AG04450 (cell line): Measurements from ENCODE around the gene APOBEC3B. TPM values are rescaled to one million over a fixed set of nuclear protein-coding genes. Genes with fewer than 3 reads are reported as not detected.
"Not testable (repeated sequence)": the region's sequence is repeated elsewhere in the genome, so short reads cannot be mapped to it uniquely, and the experiment has no call there.

Experiments used
- CTCF ChIA-PET: fragments of 300-600, 350-600 bp; formaldehyde crosslinking; extraction: SDS; loops from one replicate; lab custom pipeline; 2022; ENCODE audit warnings: antibody characterized with exemption, inconsistent platforms; lab: Charles Lee
- POLR2A ChIA-PET: fragments of 350-600 bp; formaldehyde crosslinking; extraction: SDS; loops from one replicate; lab custom pipeline; 2021; ENCODE audit warnings: antibody characterized with exemption, inconsistent platforms; lab: Yijun Ruan, JAX
- DNase-seq: peaks from one replicate; pipeline ENCODE4 v3.0.0-alpha.2; 2011; ENCODE audit warnings: low read depth, low spot score
- H3K27ac ChIP-seq: one replicate; pipeline ENCODE4 v1.5.1; 2012; ENCODE audit warnings: low read depth, low read length, control low read depth
- H3K27me3 ChIP-seq: one replicate; pipeline ENCODE4 v1.6.0; 2012; ENCODE audit warnings: low read length; ENCODE audit not compliant: control insufficient read depth, insufficient read depth
- H3K4me3 ChIP-seq: 2 replicates; pipeline ENCODE4 v1.5.1; 2011; ENCODE audit warnings: mild to moderate bottlenecking, low read depth, low read length, control low read depth
- H3K9me3 ChIP-seq: 2 replicates; pipeline ENCODE4 v1.5.1; 2012; ENCODE audit warnings: low read length; ENCODE audit not compliant: control insufficient read depth, insufficient read depth
- polyA plus RNA-seq: library from polyadenylated mRNA; depleted of rRNA; stranded (reverse); fragments of >200 nt; gene quantifications from 2 replicates; pipeline ENCODE4 v1.2.3, GENCODE V29; 2011
- TF ChIP-seq, protein P1 (sequence below): IDR thresholded peaks from 2 replicates; pipeline ENCODE4 v1.5.1; 2011; ENCODE audit warnings: low read depth, low read length, control low read depth, inconsistent platforms

Gene APOBEC3B
- polyA plus RNA-seq, 1 experiment: 12.5 TPM

DNA sequence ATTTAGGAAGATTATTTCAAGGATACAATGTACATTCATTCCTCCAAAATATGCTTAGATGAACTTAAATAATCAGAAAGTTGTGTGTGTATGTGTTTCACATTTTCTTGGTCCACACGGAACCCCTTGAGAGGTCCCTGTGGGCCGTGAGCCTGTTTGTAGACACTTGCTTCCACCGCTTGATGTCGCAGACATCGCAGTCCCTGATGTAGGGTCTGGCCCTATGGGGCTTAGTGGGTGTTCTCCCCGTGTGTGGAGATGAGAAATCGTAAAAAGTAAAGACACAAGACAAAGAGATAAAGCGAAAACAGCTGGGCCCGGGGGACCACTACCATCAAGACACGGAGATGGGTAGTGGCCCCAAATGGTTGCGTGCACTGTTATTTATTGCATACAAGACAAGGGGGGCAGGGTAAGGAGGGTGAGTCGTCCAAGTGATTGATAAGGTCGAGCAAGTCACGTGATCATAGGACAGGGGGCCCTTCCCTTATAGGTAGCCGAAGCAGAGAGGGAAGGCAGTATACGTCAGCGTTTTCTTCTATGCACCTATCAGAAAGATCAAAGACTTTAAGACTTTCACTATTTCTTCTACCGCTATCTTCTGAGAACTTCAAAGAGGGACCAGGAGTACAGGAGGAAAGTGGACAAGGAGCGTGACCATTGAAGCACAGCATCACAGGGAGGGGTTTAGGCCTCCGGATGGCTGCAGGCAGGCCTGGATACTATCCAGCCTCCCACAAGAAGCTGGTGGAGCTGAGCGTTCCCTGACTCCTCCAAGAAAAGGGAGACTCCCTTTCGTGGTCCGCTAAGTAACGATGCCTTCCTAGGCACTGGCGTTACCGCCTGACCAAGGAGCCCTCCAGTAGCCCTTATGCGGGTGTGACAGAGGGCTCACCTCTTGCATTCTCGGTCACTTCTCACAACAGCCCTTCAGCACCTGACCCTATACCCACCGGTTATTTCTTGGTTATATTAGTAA, 30.7 kb downstream of the APOBEC3B start:
- Histone ChIP-seq H3K4me3 (no peak overlapping the region), H3K27ac (no peak overlapping the region), H3K27me3 (no peaks in the 10 kb centered on the region), H3K9me3 (no peaks in the 10 kb centered on the region)
- TF ChIP-seq, protein P1, sequence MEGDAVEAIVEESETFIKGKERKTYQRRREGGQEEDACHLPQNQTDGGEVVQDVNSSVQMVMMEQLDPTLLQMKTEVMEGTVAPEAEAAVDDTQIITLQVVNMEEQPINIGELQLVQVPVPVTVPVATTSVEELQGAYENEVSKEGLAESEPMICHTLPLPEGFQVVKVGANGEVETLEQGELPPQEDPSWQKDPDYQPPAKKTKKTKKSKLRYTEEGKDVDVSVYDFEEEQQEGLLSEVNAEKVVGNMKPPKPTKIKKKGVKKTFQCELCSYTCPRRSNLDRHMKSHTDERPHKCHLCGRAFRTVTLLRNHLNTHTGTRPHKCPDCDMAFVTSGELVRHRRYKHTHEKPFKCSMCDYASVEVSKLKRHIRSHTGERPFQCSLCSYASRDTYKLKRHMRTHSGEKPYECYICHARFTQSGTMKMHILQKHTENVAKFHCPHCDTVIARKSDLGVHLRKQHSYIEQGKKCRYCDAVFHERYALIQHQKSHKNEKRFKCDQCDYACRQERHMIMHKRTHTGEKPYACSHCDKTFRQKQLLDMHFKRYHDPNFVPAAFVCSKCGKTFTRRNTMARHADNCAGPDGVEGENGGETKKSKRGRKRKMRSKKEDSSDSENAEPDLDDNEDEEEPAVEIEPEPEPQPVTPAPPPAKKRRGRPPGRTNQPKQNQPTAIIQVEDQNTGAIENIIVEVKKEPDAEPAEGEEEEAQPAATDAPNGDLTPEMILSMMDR: no peak
- ChIA-PET CTCF (interaction anchor here (0.6 to 1.6 kb wide), 4 partner anchors 8 to 201 kb away, joined by 3 to 4 read pairs (median 4); no protein-coding TSS in a partner anchor), POLR2A (no interaction called here)
- DNase-seq: no peak

DNA sequence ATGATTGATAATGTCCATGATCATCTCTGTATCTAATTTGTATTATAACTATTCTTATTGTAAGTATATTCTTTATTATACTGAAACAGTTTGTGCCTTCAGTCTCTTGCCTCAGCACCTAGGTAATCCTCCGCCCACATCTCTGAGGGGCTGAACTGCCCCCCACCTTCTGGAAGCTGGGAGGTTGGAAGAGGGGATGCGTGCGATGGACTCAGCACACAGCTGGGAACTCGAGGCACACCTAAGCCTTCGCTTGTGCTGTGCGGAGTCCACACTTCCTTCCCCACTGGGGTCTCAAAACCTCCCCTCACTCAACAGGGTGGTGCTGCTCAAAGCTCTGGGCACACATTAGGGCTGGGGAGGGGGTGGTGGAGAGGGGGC, 31.4 kb downstream of the APOBEC3B start:
- H3K9me3 ChIP-seq, DNase-seq, H3K27ac ChIP-seq, POLR2A ChIA-PET, H3K27me3 ChIP-seq: not testable (repeated sequence)
- CTCF ChIA-PET: interaction anchor here (0.6 to 1.6 kb wide), 4 partner anchors 9 to 200 kb away, joined by 3 to 4 read pairs (median 4); no protein-coding TSS in a partner anchor
- peak overlapping the region; percentile 75 for H3K4me3 ChIP-seq

DNA sequence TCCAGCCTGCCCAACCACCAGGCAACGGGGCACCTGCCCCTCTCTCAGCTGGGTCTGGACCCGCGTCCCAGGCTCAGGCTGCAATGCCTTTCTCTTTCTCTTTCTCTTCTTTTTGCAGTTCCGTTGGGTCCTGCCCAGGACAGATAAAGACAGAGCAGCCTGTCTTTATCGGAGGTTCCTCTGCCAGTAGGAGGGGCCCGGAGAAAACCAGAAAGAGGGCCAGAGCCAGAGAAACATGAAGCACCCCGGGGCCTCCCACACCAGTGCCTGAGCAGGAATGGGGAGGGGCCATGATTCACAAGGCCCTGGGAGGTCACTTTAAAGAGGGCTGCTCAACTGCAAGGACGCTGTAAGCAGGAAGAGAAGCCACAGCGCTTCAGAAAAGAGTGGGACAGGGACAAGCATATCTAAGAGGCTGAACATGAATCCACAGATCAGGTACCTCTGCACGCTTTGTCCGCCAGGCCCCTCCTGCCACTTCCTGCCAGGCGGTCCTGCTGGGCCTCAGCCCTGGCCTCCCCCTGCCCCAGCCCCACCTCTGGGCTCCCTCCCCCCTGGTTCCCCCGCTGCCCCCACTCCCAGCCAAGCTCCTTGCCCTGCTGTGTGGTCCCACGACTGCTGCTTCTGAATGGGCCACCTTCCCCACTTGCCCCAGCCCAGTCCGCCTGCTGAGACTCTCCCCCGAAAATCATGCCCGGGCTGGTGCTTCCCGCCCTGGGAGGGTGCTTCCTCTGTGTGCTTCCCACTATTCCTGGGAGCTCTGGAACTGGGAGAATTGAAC, 32.0 kb downstream of the APOBEC3B start, which contains the start of gene APOBEC3C:
Gene APOBEC3C (plus strand): TSS at position 316 of the 781 bp plus-strand sequence. CDS start 106 bp downstream, at position 422.
- ChIA-PET POLR2A (interaction anchor here (0.7 kb wide), 1 partner anchor 130 kb away, joined by 4 read pairs; no protein-coding TSS in a partner anchor), CTCF (interaction anchor here (0.6 to 1.6 kb wide), 4 partner anchors 10 to 199 kb away, joined by 3 to 8 read pairs (median 4); no protein-coding TSS in a partner anchor)

DNA sequence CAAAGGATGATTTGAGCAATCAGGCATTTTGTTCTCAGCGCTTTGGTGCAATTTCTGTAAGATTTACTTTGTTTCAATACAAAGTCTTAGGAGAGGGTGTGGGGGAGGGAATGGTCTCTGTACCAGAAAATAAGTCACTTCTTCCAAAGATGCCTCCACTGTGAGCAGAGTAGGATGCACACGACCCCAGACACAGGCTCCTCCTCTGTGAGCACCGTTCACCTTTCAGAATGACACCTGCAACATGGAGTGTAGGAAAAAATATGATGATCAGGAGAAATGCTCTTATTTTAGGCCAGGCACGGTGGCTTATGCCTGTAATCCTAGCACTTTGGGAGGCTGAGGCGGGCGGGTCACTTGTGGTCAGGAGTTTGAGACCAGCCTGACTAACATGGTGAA, 32.6 kb downstream of the APOBEC3B start:
- DNase-seq, H3K9me3 ChIP-seq, H3K27me3 ChIP-seq: not testable (repeated sequence)
- CTCF ChIA-PET: interaction anchor here (1.2 to 1.4 kb wide), 2 partner anchors 10 to 144 kb away, joined by 4 to 8 read pairs; no protein-coding TSS in a partner anchor
- Histone ChIP-seq H3K27ac (peak overlapping the region; percentile 75), H3K4me3 (peak overlapping the region; percentile 75)
- POLR2A ChIA-PET: interaction anchor here (0.7 kb wide), 1 partner anchor 129 kb away, joined by 4 read pairs; no protein-coding TSS in a partner anchor

More for the DNA sequence above, 32.0 kb downstream of the APOBEC3B start, which contains the start of gene APOBEC3C:
- peak; percentile 74 for DNase-seq
- Histone ChIP-seq H3K9me3 (no peaks in the 10 kb centered on the region), H3K27me3 (no peaks in the 10 kb centered on the region), H3K27ac (peak within 1 kb of the TSS; percentile 75), H3K4me3 (peak within 1 kb of the TSS; percentile 75)
- TF ChIP-seq, protein P1: peak; percentile 18; the same call in 1 of the 2 replicates

DNA sequence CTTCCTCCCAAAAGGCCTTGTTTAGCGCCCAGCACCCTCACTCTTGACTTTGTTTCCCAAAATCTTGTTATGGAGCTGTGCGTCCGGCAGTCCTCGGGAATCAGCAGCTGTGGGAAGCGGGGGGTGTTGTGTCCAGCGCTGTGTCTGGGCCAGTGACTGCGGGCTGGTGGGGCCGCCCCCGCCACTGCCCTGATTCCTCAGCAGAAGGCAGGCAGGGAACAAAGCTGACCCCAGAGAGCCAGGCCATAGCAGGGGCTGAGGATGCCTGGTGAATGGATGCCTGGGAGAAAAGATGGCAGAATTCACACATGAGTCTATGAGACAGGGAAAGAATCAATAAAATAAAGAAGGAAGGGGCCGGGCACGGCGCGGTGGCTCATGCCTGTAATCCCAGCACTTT, 34.4 kb downstream of the APOBEC3B start:
- ChIA-PET POLR2A (no interaction called here), CTCF (no interaction called here)
- H3K9me3 ChIP-seq: no peaks in the 10 kb centered on the region
- TF ChIP-seq, protein P1: no peak
- H3K4me3 ChIP-seq: no peak overlapping the region
- H3K27me3 ChIP-seq: no peaks in the 10 kb centered on the region
- DNase-seq: no peak
- no peak overlapping the region for H3K27ac ChIP-seq
